K562 (cell line): ENCODE measurements around the gene SIGLEC5. TPM values are rescaled to one million over a fixed set of nuclear protein-coding genes. Genes with fewer than 3 reads are reported as not detected.

ENCODE experiments used
- FOXP1 ChIP-seq: sonication (generic); formaldehyde crosslinking; IDR thresholded peaks from 2 replicates; pipeline ENCODE4 v1.8.0; 2022; ENCODE audit warnings: mild to moderate bottlenecking, missing genetic modification reagents
- GTF2B ChIP-seq: IDR thresholded peaks from 2 replicates; pipeline ENCODE4 v1.6.1; 2011; ENCODE audit not compliant: insufficient read length; ENCODE audit errors: extremely low read depth
- POLR3A ChIP-seq: IDR thresholded peaks from 2 replicates; pipeline ENCODE4 v1.6.1; 2011; ENCODE audit warnings: borderline replicate concordance, mild to moderate bottlenecking, moderate library complexity; ENCODE audit not compliant: insufficient read length, insufficient read depth; ENCODE audit errors: extremely low read depth
- PREB ChIP-seq: sonication (generic); formaldehyde crosslinking; IDR thresholded peaks from 2 replicates; pipeline ENCODE4 v1.8.1; 2023; ENCODE audit warnings: mild to moderate bottlenecking, missing genetic modification reagents
- PURB ChIP-seq: sonication (generic); formaldehyde crosslinking; IDR thresholded peaks from 2 replicates; pipeline ENCODE4 v1.9.0; 2021; ENCODE audit warnings: low read depth, mild to moderate bottlenecking, missing genetic modification reagents
- UBTF ChIP-seq, 2 experiments: IDR thresholded peaks; 2 replicates each; pipeline ENCODE4 v1.6.1; 2012; ENCODE audit warnings: improper control_type of control experiment in 2 of 2, low read depth in 2 of 2, low read length in 2 of 2, borderline replicate concordance in 1 of 2
- ZC3H8 ChIP-seq: fragments of 450-650 bp; IDR thresholded peaks from 2 replicates; pipeline ENCODE4 v1.6.1; 2017
- ZNF24 ChIP-seq: fragments of 450-650 bp; IDR thresholded peaks from 2 replicates; pipeline ENCODE4 v1.6.1; 2016
- ZNF274 ChIP-seq: IDR thresholded peaks from 2 replicates; pipeline ENCODE4 v1.6.1; 2011; ENCODE audit warnings: low read depth, mild to moderate bottlenecking, low read length, moderate library complexity, borderline replicate concordance
- ZNF639 ChIP-seq, 2 experiments: fragments of 200-800 bp in 1 of 2; sonication (Bioruptor generic) in 1 of 2; sonication (generic) in 1 of 2; formaldehyde crosslinking in 1 of 2; IDR thresholded peaks in 1 of 2; conservative IDR thresholded peaks in 1 of 2; 2 replicates each; pipeline versions ENCODE4 v1.5.0 to v1.6.1; 2016 to 2020; ENCODE audit warnings: missing compliant biosample characterization in 1 of 2, missing genetic modification characterization in 1 of 2, missing genetic modification reagents in 1 of 2
- polyA plus RNA-seq, 8 experiments: library from polyadenylated mRNA; depleted of rRNA in 4 of 8; stranded (reverse) in 5 of 8; unstranded in 3 of 8; fragments of >200 nt; fragmentation: Nextera tagmentation in 2 of 8; fragmentation: Illumina TruSeq in 1 of 8; extraction: Ambion mirVana in 2 of 8; extraction: Trizol in 1 of 8; gene quantifications; 2 replicates each; pipeline versions ENCODE4 v1.2.1 to v1.2.3, GENCODE V29; 2011 to 2014; ENCODE audit warnings: inconsistent platforms in 1 of 8, missing spikeins in 1 of 8
- total RNA-seq, 7 experiments: library from RNA; depleted of rRNA in 6 of 7; stranded (reverse); fragments of >200 nt in 6 of 7; fragmentation: Illumina TruSeq in 2 of 7; extraction: Trizol in 2 of 7; gene quantifications; 2 replicates each; pipeline versions ENCODE4 v1.2.1 to v1.2.3, GENCODE V29; 2011 to 2021; ENCODE audit warnings: low replicate concordance in 1 of 7
- TF ChIP-seq, protein P1 (sequence below): IDR thresholded peaks from 2 replicates; pipeline ENCODE4 v1.6.1; 2014; ENCODE audit warnings: antibody characterized with exemption
- TF ChIP-seq, protein P2 (sequence below): fragments of 450-650 bp; IDR thresholded peaks from 2 replicates; pipeline ENCODE4 v1.6.1; 2017; ENCODE audit warnings: mild to moderate bottlenecking, moderate library complexity
- TF ChIP-seq, protein P3 (sequence below): fragments of 450-650 bp; formaldehyde crosslinking; IDR thresholded peaks from 2 replicates; pipeline ENCODE4 v1.4.0; 2020; ENCODE audit warnings: mild to moderate bottlenecking

The SIGLEC5 gene
- total and polyA plus RNA-seq, 9 of the 15 experiments (the other 6 are each of a cell fraction or from before 2014, with no cell fraction given), result 0.14 TPM; not detected in 8

GRCh38 chr19:51654783-51655182, 24.6 kb upstream of the SIGLEC5 start (continued):
- no peak for TF ChIP-seq ZNF639 (CRISPR knock-in tag; conservative IDR thresholded peaks at IDR 0.05 in 1 of 2, IDR thresholded peaks at IDR 0.05 in 1 of 2)
- no peak for TF ChIP-seq ZC3H8
- TF ChIP-seq, protein P1, sequence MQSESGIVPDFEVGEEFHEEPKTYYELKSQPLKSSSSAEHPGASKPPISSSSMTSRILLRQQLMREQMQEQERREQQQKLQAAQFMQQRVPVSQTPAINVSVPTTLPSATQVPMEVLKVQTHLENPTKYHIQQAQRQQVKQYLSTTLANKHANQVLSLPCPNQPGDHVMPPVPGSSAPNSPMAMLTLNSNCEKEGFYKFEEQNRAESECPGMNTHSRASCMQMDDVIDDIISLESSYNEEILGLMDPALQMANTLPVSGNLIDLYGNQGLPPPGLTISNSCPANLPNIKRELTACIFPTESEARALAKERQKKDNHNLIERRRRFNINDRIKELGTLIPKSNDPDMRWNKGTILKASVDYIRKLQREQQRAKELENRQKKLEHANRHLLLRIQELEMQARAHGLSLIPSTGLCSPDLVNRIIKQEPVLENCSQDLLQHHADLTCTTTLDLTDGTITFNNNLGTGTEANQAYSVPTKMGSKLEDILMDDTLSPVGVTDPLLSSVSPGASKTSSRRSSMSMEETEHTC, result no peak
- no peak; the same call in 1 of the 2 replicates for TF ChIP-seq ZNF24
- no peak for TF ChIP-seq PREB (CRISPR knock-in tag)
- no peak for TF ChIP-seq PURB (CRISPR knock-in tag)
- no peak for TF ChIP-seq POLR3A
- TF ChIP-seq UBTF (IDR thresholded peaks at IDR 0.05; ENCODE audit: borderline replicate concordance in 1 of 2, low read depth in 2 of 2, low read length in 2 of 2), result no peak
- no peak for TF ChIP-seq GTF2B
- TF ChIP-seq, protein P2, sequence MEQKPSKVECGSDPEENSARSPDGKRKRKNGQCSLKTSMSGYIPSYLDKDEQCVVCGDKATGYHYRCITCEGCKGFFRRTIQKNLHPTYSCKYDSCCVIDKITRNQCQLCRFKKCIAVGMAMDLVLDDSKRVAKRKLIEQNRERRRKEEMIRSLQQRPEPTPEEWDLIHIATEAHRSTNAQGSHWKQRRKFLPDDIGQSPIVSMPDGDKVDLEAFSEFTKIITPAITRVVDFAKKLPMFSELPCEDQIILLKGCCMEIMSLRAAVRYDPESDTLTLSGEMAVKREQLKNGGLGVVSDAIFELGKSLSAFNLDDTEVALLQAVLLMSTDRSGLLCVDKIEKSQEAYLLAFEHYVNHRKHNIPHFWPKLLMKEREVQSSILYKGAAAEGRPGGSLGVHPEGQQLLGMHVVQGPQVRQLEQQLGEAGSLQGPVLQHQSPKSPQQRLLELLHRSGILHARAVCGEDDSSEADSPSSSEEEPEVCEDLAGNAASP, result no peak
- no peak for TF ChIP-seq FOXP1 (CRISPR knock-in tag)
- TF ChIP-seq ZNF274, result no peak
- TF ChIP-seq, protein P3, sequence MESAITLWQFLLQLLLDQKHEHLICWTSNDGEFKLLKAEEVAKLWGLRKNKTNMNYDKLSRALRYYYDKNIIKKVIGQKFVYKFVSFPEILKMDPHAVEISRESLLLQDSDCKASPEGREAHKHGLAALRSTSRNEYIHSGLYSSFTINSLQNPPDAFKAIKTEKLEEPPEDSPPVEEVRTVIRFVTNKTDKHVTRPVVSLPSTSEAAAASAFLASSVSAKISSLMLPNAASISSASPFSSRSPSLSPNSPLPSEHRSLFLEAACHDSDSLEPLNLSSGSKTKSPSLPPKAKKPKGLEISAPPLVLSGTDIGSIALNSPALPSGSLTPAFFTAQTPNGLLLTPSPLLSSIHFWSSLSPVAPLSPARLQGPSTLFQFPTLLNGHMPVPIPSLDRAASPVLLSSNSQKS (CRISPR knock-in tag), result no peak
